HG02943 (cell line): ENCODE data around the gene ZNF628.
A peak's percentile ranks its signal among the peaks of the same experiment; 100 is the strongest.
"Not testable (repeated sequence)": the region's sequence is repeated elsewhere in the genome, so short reads cannot be mapped to it uniquely, and the experiment has no call there.

Experiments used
- ATAC-seq: cut with Tn5 transposase; IDR thresholded peaks from one replicate; pipeline ENCODE4 v1.9.1; 2021; ENCODE audit warnings: mild to moderate bottlenecking, low read depth, moderate library complexity; ENCODE audit not compliant: unreplicated experiment

Gene ZNF628

DNA sequence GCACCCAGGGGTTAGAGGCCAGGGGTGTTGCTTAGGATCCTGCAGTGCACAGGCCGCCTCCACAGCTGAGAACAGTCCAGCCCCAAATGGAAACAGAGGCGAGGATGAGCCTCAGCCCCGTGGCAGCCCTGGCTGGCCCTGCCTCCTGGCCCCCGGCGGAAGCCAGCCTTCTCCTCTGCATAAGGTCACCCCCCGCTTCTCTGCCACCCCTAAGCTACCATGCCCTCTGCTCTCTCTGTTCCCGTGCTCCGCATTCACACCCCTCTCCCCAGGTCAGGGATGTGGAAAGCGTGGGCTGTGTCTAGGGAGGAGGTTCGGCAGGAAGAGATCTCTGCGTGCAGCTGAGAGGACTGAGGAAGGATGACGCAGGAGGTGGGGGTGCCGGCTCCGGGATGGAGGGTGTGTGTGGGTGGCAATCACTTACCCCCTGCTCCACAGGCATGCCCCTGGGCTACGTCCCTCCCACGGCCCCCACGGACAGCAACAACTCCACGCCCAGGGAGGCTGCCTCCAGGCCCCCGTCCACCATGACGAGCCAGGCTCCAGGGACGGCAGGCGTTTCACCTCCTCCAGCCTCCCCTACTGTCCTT, 17.9 kb downstream of the ZNF628 start:
- no peak for ATAC-seq

DNA sequence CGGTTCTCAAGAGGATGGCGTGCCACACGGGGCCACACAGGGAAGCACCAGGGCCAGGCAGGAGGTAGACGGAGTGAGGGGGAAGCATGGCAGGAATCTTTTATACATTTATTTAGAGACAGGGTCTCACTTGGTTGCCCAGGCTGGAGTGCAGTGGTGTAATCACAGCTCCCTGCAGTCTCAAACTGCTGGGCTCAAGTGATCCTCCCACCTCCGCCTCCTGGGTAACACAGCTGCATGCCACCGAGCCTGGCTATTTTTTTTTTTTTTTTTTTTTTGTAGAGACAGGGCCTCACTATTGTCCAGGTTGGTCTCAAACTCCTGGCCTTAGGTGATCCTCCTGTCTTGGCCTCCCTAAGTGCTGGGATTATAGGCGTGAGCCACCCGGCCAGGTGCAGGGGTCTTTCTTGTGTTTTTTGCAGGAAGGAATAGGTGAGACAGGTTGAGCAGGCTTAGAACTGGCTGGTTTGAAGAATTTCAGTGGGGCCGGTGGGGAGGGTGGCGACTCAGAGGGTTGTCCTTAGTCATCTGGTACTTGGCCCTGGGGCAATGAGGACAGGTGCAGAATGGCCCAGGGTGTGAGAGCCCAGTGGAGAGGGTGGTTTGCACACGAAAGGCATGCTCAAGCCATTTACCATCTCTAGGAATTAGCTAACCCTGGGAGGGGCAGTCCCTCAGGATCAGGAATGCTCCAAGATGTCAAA, 19.4 kb downstream of the ZNF628 start:
- no peak for ATAC-seq

DNA sequence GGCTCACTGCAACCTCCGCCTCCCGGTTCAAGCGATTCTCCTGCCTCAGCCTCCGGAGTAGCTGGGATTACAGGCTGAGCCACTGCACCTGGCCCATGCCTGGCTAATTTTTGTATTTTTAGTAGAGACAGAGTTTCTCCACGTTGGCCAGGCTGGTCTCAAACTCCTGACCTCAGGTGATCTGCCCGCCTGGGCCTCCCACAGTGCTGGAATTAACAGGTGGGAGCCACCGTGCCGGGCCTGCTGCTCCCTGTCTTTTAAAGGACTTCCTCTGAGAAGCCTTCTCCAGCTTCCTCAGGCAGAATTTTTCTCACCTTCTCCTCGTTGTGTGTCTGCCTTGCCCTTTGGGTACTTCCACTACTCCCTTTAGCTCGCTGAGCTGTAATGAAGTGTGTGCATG, 20.4 kb downstream of the ZNF628 start:
- ATAC-seq: not testable (repeated sequence)

DNA sequence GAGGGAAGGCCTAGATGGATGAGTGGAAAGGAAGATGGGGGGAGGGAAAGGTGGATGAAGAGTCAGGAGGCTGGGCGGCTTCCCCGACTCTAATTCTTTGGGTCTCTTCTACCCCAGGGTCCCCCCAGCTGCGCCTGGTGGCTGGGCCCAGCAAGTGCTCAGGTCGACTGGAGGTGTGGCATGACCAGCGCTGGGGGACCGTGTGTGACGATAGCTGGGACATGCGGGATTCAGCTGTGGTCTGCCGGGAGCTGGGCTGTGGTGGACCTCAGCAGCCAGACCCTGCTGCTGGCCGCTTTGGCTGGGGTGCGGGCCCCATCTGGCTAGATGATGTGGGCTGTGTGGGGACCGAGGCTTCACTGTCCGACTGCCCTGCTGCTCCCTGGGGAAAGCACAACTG, 21.3 kb downstream of the ZNF628 start:
- ATAC-seq: no peak

DNA sequence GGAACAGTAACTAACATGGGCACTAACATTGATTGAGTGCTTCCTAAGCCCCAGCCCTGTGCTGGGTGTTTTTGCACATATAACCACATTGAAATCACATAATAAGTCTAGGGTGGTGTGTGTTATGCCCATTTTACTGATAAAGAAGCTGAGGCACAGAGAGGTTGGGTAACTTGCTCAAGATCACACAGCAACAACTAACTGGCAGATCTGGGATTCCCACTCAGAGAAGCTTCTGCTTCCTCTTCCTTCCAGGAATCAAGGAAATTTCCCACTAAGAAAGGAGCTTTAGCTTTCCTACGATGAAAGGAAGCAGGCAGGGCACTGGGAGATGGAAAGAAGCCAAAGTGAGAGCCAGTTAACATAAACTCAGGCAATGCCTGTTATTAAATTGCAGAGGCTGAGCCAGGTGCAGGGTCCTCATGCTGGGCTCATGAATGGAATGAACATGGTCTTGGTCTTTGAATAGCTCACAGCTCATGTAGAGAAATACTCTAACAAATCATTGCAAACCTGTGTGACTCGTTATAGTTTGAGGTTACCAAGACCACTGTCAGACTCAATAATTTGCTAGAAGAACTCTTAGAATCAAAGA, 21.9 kb downstream of the ZNF628 start:
- ATAC-seq: no peak

DNA sequence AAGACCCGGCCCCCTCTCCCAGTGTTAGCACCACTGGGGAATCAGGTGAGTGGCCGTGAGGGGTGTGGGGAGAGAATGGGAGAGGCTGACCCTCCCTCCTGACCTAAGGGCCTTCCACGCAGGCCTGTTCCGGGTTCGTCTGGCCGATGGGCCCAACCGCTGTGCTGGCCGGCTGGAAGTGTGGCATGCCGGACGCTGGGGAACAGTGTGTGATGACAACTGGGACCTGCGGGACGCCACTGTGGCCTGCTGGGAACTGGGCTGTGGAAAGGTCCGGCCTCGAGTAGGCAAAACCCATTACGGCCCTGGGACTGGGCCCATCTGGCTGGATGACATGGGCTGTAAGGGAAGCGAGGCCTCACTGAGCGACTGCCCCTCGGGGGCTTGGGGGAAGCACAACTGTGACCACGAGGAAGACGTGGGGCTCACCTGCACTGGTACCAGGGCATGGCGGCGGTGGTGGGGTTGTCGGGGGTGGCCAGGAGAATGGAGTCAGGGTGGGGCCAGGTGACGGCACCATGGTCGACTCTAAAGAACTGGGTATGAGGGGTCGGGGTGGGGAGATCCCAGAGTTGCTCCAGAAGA, 24.0 kb downstream of the ZNF628 start:
- ATAC-seq: no peak

DNA sequence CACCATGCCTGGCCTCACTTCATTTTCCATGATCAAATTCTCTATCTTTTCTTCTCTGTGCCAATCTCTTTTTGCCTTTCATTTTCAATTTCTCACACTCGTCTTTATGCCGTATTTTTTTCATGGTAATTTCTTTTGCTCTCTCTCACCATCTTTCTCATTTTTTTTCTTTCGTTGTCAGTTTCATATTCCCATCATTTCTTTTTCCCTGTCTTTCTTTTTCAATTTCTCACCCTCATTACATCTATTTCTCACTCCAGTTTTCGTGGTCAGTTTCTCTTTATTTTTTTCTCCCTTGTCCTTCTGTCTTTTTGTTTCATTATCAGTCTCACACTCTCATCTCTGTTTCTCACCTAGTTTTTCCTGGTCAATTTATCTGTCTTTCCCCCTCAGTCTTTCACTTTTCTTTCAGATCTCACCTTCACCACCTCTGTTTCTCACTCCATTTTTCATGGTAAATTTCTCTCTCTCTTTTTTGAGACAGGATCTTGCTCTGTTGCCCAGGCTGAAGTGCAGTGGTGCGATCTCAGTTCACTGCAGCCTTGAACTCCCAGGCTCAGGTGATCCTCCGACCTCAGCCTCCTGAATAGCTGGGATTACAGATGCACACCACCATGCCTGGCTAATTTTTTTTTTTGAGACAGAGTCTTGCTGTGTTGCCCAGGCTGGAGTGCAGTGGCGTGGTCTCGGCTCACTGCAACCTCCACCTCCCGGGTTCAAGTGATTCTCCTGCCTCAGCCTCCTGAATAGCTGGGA, 26.0 kb downstream of the ZNF628 start:
- ATAC-seq: no peak

DNA sequence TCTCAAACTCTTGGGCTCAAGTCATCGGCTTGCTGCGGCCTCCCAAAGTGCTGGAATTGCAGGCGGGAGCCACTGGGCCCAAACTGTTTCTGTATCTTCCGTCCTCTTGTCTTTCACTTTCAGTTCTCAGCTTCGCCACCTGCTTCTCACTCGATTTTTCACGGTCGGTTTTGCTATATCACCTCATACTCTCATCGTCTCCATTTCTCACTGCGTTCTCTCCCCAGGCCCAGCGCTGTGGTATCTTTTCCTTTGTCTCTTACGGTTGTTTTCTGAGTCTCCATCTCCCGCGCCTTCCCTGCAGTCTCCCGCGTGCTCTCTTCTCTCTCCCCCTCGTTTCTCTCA, 26.7 kb downstream of the ZNF628 start:
- no peak for ATAC-seq

DNA sequence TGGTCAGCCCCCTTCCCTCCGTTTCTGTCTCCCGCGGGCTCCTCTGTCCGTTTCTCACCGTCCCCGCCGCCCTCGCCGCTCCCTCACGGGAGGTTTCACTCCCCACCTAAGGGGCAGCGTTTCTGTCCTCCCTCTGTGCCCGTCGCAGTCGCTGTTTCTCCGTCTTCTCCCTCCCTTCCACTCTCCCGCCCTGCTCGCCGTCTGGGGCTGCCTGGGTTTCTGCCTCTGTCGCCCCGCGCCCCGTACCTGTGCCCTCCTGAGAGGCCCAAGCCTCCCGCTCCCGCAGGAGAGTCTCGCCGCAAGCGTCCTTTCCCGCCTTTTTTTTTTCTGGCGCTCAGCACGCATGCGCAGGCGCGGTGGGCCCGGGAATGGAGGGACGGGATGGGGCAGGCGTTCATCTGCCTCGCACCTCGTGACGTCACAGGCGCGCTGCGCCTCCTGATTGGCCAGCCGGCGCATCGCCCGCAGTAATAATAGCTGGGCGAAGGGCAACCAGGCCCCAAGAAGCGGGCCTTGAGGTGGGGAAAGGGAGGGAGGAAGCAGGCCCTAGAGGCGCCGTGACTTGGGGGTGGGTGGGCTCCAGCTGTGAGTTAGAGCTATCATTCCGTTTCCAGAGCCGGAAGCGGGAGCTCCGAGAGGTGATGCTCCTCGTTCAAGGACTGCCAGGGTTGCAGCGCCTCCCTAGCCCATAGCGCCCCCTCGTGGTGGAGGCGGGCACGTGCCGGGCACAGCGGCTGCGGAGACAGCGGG, 27.3 kb downstream of the ZNF628 start:
- peak; percentile 83 for ATAC-seq

DNA sequence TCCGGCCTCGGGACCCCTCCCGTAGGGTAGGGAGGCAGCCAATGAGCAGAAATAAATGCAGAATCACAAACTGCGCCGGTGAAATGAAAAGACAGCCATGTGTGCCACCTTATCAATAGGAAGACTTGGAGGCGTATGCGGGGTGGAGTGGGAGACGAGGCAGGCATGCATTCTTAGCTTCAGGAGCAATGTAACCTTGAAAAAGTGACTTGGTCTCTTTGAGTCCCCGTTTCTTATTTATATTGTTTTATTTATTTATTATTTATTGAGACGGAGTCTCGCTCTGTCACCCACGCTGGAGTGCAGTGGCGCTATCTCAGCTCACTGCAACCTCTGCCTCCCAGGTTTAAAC, 27.8 kb downstream of the ZNF628 start:
- ATAC-seq: no peak

DNA sequence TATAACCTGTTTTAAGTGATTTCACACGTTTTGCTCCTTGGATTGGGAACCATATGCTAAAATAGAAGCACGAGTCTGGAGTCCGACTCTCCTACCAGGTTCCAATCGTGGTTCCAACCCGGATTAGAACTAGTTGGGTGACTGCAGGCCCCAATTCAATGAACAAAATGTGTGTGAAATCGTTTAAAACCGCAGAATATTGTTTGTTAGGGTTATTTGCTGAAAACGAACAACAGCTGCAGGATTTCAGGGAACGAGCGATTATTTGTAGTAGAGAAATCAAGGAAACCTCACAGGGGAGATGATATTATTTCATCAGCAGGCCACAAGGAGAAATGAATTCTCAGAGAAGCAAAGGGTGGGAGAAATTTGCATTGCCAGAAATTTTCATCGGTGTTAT, 28.6 kb downstream of the ZNF628 start:
- ATAC-seq: no peak

DNA sequence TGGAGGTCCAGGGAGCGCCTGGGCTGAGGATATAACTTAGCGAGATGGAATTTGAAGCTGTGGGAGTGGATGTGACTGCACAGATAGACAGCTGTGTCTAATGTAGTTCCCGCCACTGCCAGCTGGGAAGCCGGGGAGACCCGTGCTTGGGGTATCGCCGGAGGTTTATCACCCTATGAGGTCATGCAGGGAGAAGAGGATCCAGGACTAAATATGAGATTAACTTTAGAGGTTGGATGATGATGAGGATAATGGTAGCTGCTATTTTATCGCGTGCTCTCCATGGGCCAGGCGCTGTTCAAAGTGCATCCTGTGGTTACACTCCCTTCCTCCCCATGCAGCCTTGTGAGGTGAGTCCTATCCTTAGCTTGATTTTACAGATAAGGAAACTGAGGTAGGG, 31.7 kb downstream of the ZNF628 start:
- ATAC-seq: no peak

DNA sequence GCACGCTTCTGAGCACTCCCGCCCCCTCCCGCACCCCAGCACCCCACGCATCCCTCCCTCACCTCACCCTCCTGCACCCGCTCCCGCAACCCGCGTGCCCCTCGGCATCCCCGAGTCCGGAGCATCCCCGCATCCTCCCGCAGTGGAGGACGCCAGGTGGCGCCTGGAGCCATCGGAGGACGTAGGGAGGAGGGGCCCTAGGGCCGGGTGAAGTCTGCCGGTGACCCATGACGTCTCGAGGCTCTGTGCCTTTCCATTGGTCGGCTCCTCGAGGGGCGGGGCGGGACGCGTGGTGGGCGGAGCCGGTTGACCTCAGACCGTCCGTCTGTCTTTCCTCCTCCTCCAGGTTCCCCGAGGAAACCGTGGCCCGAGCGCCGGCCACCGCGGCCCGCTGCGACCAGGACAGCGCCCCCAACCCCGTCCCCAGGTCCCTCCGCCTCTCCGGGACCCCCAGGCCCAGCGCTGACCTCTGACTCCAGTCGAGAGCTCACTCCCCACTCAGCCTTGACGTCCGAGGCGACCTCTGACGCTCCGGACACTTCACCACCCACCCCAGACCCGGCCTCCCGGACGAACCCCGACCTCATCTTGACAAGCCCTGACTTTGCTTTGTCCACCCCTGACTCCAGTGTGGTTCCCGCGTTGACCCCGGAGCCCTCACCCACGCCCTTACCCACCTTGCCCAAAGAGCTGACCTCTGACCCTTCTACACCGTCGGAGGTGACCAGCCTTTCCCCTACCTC, 40.6 kb downstream of the ZNF628 start:
- peak; percentile 97 for ATAC-seq

DNA sequence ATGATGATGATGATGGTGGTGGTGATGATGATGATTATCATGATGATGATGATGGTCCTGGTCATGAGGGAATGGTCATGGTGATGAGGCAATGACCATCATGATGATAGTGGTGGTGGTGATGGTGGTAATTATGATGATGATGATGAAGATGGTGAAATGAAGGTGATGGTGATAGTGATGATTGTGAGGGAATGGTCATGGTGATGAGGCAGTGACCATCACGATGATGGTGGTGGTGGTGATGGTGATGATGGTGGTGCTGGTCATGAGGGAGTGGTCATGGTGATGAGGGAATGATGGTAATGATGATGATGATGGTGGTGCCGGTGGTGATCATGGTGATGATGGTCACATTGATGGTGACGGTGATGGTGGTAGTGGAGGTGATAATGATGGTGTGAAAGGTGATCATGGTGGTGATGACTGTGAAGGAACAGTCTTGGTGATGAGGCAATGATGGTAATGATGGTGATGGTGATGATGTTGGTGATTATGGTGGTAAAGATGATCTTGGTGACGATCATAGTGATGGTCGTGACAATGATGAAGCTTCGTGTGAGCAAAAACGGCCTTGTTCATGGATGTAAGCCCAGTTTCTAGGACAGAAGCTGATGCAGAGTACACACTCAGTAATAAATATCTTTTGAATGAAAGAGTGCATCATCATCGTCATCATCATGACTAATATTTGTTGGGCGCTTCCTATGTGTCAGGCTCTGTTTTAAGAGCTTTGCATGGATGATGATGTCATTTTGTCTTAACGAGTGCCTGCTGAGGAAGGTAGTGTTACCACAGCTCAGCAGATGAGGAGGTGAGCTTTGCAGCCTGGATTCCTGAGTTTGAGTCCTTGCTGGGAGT, 43.3 kb downstream of the ZNF628 start:
- ATAC-seq: no peak

DNA sequence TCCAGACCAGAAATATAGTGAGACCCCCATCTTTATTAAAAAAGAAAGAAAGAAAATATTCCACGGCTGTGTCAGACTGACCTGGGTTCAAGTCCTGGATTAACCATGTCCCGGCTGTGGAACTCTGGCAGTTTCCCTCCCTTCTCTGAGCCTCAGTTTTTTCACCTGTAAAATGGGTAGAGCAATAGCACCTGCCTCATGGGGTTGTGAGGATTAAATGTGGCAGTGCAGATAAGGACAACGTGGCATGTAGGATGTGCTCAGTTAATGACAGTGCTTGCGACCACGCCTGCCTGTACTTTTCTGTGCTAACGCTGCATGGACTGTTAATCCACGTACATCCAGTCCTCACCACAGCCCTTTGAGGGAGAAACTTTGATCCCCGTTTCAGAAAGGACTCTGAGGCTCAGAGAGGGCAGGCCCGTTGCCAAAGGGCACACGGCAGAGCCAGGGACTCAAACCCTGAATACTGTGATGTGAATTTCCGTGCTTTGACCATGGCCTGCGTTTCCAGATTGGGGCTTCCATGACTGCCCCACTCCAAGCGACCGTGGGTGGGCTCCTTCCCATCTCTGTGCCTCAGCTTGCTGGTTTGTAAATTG, 44.4 kb downstream of the ZNF628 start:
- ATAC-seq: no peak

DNA sequence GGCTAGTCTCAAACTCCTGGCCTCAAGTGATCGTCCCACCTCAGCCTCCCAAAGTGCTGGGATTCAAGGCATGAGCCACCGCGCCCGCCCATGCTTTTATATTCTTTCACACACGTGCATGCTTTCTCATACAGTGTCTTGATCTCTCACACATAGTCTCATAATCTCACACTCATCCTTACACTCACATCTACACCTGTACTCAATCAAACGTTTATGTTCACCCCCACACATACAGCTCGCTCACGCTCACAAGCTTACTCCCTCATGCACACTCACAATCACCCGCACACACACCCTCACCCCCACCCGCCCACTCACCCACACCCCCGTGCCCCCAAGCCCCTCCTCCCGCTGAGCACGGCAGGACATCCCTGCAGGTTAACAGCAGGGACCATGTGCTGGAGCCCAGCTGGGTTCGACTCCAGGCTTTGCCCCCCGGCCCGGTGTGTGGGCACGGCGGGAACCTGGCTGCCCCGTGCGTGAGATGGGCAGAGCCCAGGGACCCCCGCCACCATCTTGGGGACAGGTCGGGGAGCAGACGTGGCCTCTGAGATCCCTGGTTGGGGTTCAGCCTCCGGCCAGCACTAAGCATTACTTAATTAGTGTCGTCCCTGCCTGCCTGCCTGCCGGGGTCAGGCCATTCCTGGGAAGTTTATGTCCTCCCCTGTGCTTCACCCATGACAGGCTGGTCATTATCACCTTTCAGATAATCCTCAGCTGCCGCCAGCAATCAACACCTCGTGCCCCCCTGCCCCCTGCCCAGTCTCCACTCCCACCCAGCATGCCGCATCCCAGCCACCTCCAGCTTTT, 49.1 kb downstream of the ZNF628 start:
- ATAC-seq: no peak

DNA sequence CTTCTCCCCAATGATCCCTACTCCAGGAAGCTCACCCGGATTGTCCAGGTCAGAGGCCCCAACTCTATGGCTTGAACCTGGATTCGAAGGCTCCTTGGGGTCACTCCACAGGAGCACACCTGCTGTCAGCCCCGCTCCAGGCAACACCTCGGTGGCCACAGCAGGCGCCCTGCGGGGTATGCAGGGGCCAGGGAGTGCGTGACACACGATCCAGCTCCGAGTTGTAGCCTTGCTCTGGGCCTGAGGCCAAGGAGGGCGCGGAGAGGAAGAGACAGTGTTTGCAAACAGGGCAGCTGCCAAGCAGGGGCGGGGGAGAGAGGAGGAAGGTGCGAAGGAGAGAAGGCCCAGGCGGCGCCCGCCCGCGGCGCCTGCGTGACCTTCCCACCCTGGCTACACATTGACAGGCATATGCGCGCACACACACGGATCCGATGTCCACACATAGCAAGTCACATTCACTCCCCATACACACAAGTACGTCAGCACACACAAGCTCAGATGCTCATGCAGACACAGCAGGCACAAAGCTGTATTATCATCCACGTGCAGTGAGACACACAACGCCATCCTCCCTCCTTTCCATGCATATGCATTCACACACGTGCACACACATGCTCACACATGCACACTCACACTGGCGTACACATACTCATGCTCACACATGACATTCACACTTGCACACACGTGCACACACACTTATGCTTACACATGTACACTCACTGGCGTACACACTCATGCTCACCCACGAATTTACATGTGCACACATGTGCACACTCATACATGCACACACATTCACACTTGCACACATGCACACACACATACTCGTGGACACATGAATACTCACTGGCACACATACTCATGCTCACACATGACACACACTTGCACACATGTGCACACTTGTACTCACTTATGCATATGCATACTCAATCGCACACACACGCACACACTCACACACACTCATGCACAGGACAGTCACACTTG, 50.1 kb downstream of the ZNF628 start:
- no peak for ATAC-seq
